Effector memory CD8-positive, alpha-beta T cell (primary cell): Measurements from ENCODE around the gene SAMD11.

ENCODE experiments used
- ATAC-seq: fragments of 150-1000 bp; cut with Tn5 transposase; replicated peaks from 2 replicates; pipeline ENCODE4 v1.10.0; 2021; ENCODE audit warnings: mild to moderate bottlenecking, moderate library complexity
- DNase-seq, 3 experiments: peaks; one replicate each; pipeline ENCODE4 v3.0.0; 2021
- H3K27ac Mint-ChIP-seq, 2 donors: one replicate each; pipeline ENCODE4 v1.8.0; 2022; ENCODE audit warnings: mild to moderate bottlenecking in 2 of 2, mixed read lengths in 2 of 2, moderate library complexity in 2 of 2
- H3K27me3 Mint-ChIP-seq, 2 donors: one replicate each; pipeline ENCODE4 v1.8.0; 2022; ENCODE audit warnings: mixed read lengths in 2 of 2
- H3K36me3 Mint-ChIP-seq: one replicate; pipeline ENCODE4 v1.8.0; 2022; ENCODE audit warnings: mild to moderate bottlenecking, moderate library complexity, mixed read lengths; ENCODE audit not compliant: insufficient read depth
- H3K4me1 Mint-ChIP-seq, 2 donors: one replicate each; pipeline ENCODE4 v1.8.0; 2022; ENCODE audit warnings: low read depth in 2 of 2, mixed read lengths in 2 of 2
- H3K4me3 Mint-ChIP-seq, 2 donors: one replicate each; pipeline ENCODE4 v1.8.0; 2022; ENCODE audit warnings: mild to moderate bottlenecking in 2 of 2, mixed read lengths in 2 of 2, moderate library complexity in 2 of 2
- H3K9me3 Mint-ChIP-seq, 2 donors: one replicate each; pipeline ENCODE4 v1.8.0; 2022; ENCODE audit warnings: mixed read lengths in 2 of 2

The SAMD11 gene

GRCh38 chr1:967466-968343 lies 44.0 kb downstream of the SAMD11 start:
- H3K27me3 Mint-ChIP-seq = peaks cover 0 to 16% of the 10 kb centered on the region in 2 donors
- ATAC-seq (no peak), DNase-seq (no peak)
- peak overlapping the region; percentile 18 to 36 for H3K4me3 Mint-ChIP-seq
- H3K36me3 Mint-ChIP-seq = no peaks in the 10 kb centered on the region
- H3K4me1 Mint-ChIP-seq = no peaks in the 10 kb centered on the region
- no peak overlapping the region for H3K27ac Mint-ChIP-seq
- H3K9me3 Mint-ChIP-seq = no peaks in the 10 kb centered on the region

- Mint-ChIP-seq H3K4me3 (no peak overlapping the region), H3K27ac (no peak overlapping the region), H3K4me1 (no peaks in the 10 kb centered on the region), H3K9me3 (no peaks in the 10 kb centered on the region), H3K27me3 (peaks cover 0 to 26% of the 10 kb centered on the region in 2 donors), H3K36me3 (no peaks in the 10 kb centered on the region)
- DNase-seq (no peak), ATAC-seq (no peak)
Measured at GRCh38 chr1:969260-969855, 45.6 kb downstream of the SAMD11 start.

GRCh38 chr1:970242-970972 lies 46.7 kb downstream of the SAMD11 start:
- Mint-ChIP-seq H3K4me1 (no peaks in the 10 kb centered on the region), H3K27ac (no peak overlapping the region), H3K36me3 (no peaks in the 10 kb centered on the region), H3K4me3 (no peak overlapping the region), H3K27me3 (peaks cover 6 to 36% of the 10 kb centered on the region in 2 donors), H3K9me3 (no peaks in the 10 kb centered on the region)
- ATAC-seq (no peak), DNase-seq (no peak)

GRCh38 chr1:970973-971730 lies 47.4 kb downstream of the SAMD11 start:
- ATAC-seq (no peak), DNase-seq (no peak)
- Mint-ChIP-seq H3K4me1 (peaks cover 5 to 6% of the 10 kb centered on the region in 2 donors), H3K9me3 (no peaks in the 10 kb centered on the region), H3K4me3 (no peak overlapping the region), H3K27me3 (peaks cover 13 to 44% of the 10 kb centered on the region in 2 donors), H3K27ac (no peak overlapping the region), H3K36me3 (no peaks in the 10 kb centered on the region)

- Mint-ChIP-seq H3K4me1 (peaks cover 5 to 6% of the 10 kb centered on the region in 2 donors), H3K36me3 (no peaks in the 10 kb centered on the region), H3K27ac (no peak overlapping the region), H3K4me3 (no peak overlapping the region), H3K9me3 (no peaks in the 10 kb centered on the region), H3K27me3 (peaks cover 13 to 45% of the 10 kb centered on the region in 2 donors)
- no peak for DNase-seq
- ATAC-seq = no peak
Measured at GRCh38 chr1:971751-972506, 48.2 kb downstream of the SAMD11 start.

GRCh38 chr1:972726-973458 lies 49.2 kb downstream of the SAMD11 start:
- ATAC-seq (no peak), DNase-seq (no peak)
- H3K27me3 Mint-ChIP-seq = peaks cover 13 to 45% of the 10 kb centered on the region in 2 donors
- no peaks in the 10 kb centered on the region for H3K36me3 Mint-ChIP-seq
- H3K4me3 Mint-ChIP-seq = no peak overlapping the region
- no peaks in the 10 kb centered on the region for H3K9me3 Mint-ChIP-seq
- H3K27ac Mint-ChIP-seq = no peak overlapping the region
- H3K4me1 Mint-ChIP-seq = peaks cover 5 to 6% of the 10 kb centered on the region in 2 donors

GRCh38 chr1:973459-974292 lies 50.0 kb downstream of the SAMD11 start:
- DNase-seq (no peak), ATAC-seq (no peak)
- no peaks in the 10 kb centered on the region for H3K9me3 Mint-ChIP-seq
- no peaks in the 10 kb centered on the region for H3K36me3 Mint-ChIP-seq
- no peak overlapping the region for H3K27ac Mint-ChIP-seq
- H3K27me3 Mint-ChIP-seq = peaks cover 13 to 44% of the 10 kb centered on the region in 2 donors
- H3K4me3 Mint-ChIP-seq = no peak overlapping the region
- H3K4me1 Mint-ChIP-seq = peaks cover 5 to 9% of the 10 kb centered on the region in 2 donors

- Mint-ChIP-seq H3K4me1 (peaks cover 5 to 9% of the 10 kb centered on the region in 2 donors), H3K27ac (no peak overlapping the region), H3K36me3 (no peaks in the 10 kb centered on the region), H3K9me3 (no peaks in the 10 kb centered on the region), H3K27me3 (peaks cover 13 to 40% of the 10 kb centered on the region in 2 donors), H3K4me3 (no peak overlapping the region)
- no peak for ATAC-seq
- no peak for DNase-seq
Measured at GRCh38 chr1:974293-974640, 50.5 kb downstream of the SAMD11 start.

GRCh38 chr1:974687-975328 lies 51.1 kb downstream of the SAMD11 start:
- Mint-ChIP-seq H3K27ac (no peak overlapping the region), H3K36me3 (no peaks in the 10 kb centered on the region), H3K9me3 (no peaks in the 10 kb centered on the region), H3K4me3 (peak overlapping the region in 1 of 2 donors; percentile 53), H3K27me3 (peaks cover 13 to 35% of the 10 kb centered on the region in 2 donors), H3K4me1 (peaks cover 5 to 9% of the 10 kb centered on the region in 2 donors)
- DNase-seq (no peak), ATAC-seq (no peak)

- H3K36me3 Mint-ChIP-seq = no peaks in the 10 kb centered on the region
- no peak for ATAC-seq
Measured at GRCh38 chr1:975365-975764, 51.6 kb downstream of the SAMD11 start.

More at GRCh38 chr1:975365-975764, 51.6 kb downstream of the SAMD11 start:
- DNase-seq = no peak
- Mint-ChIP-seq H3K27ac (no peak overlapping the region), H3K4me1 (peaks cover 5 to 9% of the 10 kb centered on the region in 2 donors), H3K4me3 (peak overlapping the region in 1 of 2 donors; percentile 62), H3K27me3 (peaks cover 13 to 35% of the 10 kb centered on the region in 2 donors), H3K9me3 (no peaks in the 10 kb centered on the region)
